Adipose tissue (tissue), 3 donors: Measurements from ENCODE around the gene ATP10A. TPM values are rescaled to one million over a fixed set of nuclear protein-coding genes. Genes with fewer than 3 reads are reported as not detected.

Experiments
- H3K27ac ChIP-seq: one replicate; pipeline ENCODE4 v1.5.1; 2013; ENCODE audit warnings: low read depth, low read length
- WGBS, 3 donors: extraction: QIAGEN DNeasy Blood & Tissue Kit; methylation state at CpG; one replicate each; pipeline ENCODE4 v1.1.7; 2013; 5-methylcytosine and 5-hydroxymethylcytosine counted together
- polyA plus RNA-seq, 3 donors: library from polyadenylated mRNA; stranded (reverse); fragments of 200-250 nt; gene quantifications; one replicate each; pipeline ENCODE4 v1.2.3, GENCODE V29; 2013
- donor health status: healthy with polysubstance abuse.
- donor health status: Bipolar disorder and iron deficiency.
- donor health status: healthy.

The ATP10A gene
- polyA plus RNA-seq, result 1 to 10 TPM; 1.0 to 2.8 (median 2.4) TPM

GRCh38 chr15:25863111-25863967 is at the start of gene ATP10A:
ATP10A (minus strand) TSS chr15:25863327; CDS start chr15:25863096, 231 bp downstream.
- no peak within 1 kb of the TSS for H3K27ac ChIP-seq
- WGBS, 3 donors, result 1 to 2% (median 1%) methylated on average over 56 to 85 of the region's 85 CpGs

GRCh38 chr15:25912035-25912434 is 48.9 kb upstream of the ATP10A start:
- no peak overlapping the region for H3K27ac ChIP-seq
- WGBS, 3 donors, result 75 to 84% (median 79%) methylated on average over 3 of the region's 3 CpGs

- WGBS, 3 donors, result 74 to 90% (median 87%) methylated on average over 4 of the region's 4 CpGs
- no peak overlapping the region for H3K27ac ChIP-seq
Measured at GRCh38 chr15:25910832-25911231, 47.7 kb upstream of the ATP10A start.

GRCh38 chr15:25909806-25910205 is 46.7 kb upstream of the ATP10A start:
- 91 to 95% (median 94%) methylated on average over 16 of the region's 16 CpGs for WGBS, 3 donors
- no peak overlapping the region for H3K27ac ChIP-seq

GRCh38 chr15:25909325-25909724 is 46.2 kb upstream of the ATP10A start:
- no peak overlapping the region for H3K27ac ChIP-seq
- WGBS, 3 donors, result 78 to 92% (median 87%) methylated on average over 20 to 21 of the region's 21 CpGs

- H3K27ac ChIP-seq, result no peak overlapping the region
- 62 to 76% (median 69%) methylated on average over 2 of the region's 2 CpGs for WGBS, 3 donors
Measured at GRCh38 chr15:25905140-25905539, 42.0 kb upstream of the ATP10A start.

- 41 to 50% (median 41%) methylated on average over 10 of the region's 10 CpGs for WGBS, 3 donors
- H3K27ac ChIP-seq, result no peak overlapping the region
Measured at GRCh38 chr15:25903024-25903581, 40.0 kb upstream of the ATP10A start.

- 89 to 95% (median 93%) methylated on average over 14 of the region's 14 CpGs for WGBS, 3 donors
Measured at GRCh38 chr15:25901811-25902605, 38.9 kb upstream of the ATP10A start.

GRCh38 chr15:25900901-25901300 is 37.8 kb upstream of the ATP10A start:
- H3K27ac ChIP-seq, result no peak overlapping the region
- WGBS, 3 donors, result 71 to 76% (median 74%) methylated on average over 5 of the region's 5 CpGs

More at GRCh38 chr15:25901811-25902605, 38.9 kb upstream of the ATP10A start:
- H3K27ac ChIP-seq, result no peak overlapping the region

- no peak overlapping the region for H3K27ac ChIP-seq
- 44 to 70% (median 68%) methylated on average over 2 of the region's 2 CpGs for WGBS, 3 donors
Measured at GRCh38 chr15:25900431-25900830, 37.3 kb upstream of the ATP10A start.

GRCh38 chr15:25899870-25900269 is 36.7 kb upstream of the ATP10A start:
- no peak overlapping the region for H3K27ac ChIP-seq

GRCh38 chr15:25897658-25898057 is 34.5 kb upstream of the ATP10A start:
- H3K27ac ChIP-seq, result no peak overlapping the region

More at GRCh38 chr15:25899870-25900269, 36.7 kb upstream of the ATP10A start:
- WGBS, 3 donors, result 42 to 84% (median 80%) methylated on average over 1 of the region's 1 CpG

GRCh38 chr15:25894371-25894902 is 31.3 kb upstream of the ATP10A start:
- no peak overlapping the region for H3K27ac ChIP-seq
- WGBS, 3 donors, result 67 to 81% (median 80%) methylated on average over 3 of the region's 3 CpGs

GRCh38 chr15:25893596-25893995 is 30.5 kb upstream of the ATP10A start:
- WGBS, 3 donors, result 76 to 86% (median 84%) methylated on average over 5 of the region's 5 CpGs
- no peak overlapping the region for H3K27ac ChIP-seq

- WGBS, 3 donors, result 30 to 58% (median 57%) methylated on average over 3 of the region's 3 CpGs
- H3K27ac ChIP-seq, result no peak overlapping the region
Measured at GRCh38 chr15:25892126-25892525, 29.0 kb upstream of the ATP10A start.

GRCh38 chr15:25891081-25891480 is 28.0 kb upstream of the ATP10A start:
- WGBS, 3 donors, result 74 to 84% (median 82%) methylated on average over 4 of the region's 4 CpGs
- H3K27ac ChIP-seq, result no peak overlapping the region

- H3K27ac ChIP-seq, result no peak overlapping the region
- 64 to 80% (median 75%) methylated on average over 5 of the region's 5 CpGs for whole genome bisulfite sequencing, 3 donors
Measured at GRCh38 chr15:25890529-25890928, 27.4 kb upstream of the ATP10A start.

- WGBS, 3 donors, result 55 to 78% (median 66%) methylated on average over 3 of the region's 3 CpGs
- H3K27ac ChIP-seq, result no peak overlapping the region
Measured at GRCh38 chr15:25887870-25888269, 24.7 kb upstream of the ATP10A start.
